Muscle layer of duodenum (tissue), 2 donors: ENCODE results near the gene NAMPT.
A peak's percentile ranks its signal among the peaks of the same experiment; 100 is the strongest.
"Not testable (repeated sequence)": the region's sequence is repeated elsewhere in the genome, so short reads cannot be mapped to it uniquely, and the experiment has no call there.

Experiments
- H3K27ac ChIP-seq: one replicate; pipeline ENCODE4 v1.7.0; 2013; ENCODE audit warnings: mild to moderate bottlenecking, low read length
- H3K27me3 ChIP-seq: one replicate; pipeline ENCODE4 v1.7.0; 2013; ENCODE audit warnings: low read depth, mild to moderate bottlenecking, control low read depth, low read length
- H3K36me3 ChIP-seq, 2 donors: one replicate each; pipeline ENCODE4 v1.7.0; 2013; ENCODE audit warnings: low read length in 2 of 2, control low read depth in 1 of 2, mild to moderate bottlenecking in 1 of 2; ENCODE audit not compliant: insufficient read depth in 2 of 2, control insufficient read depth in 1 of 2
- H3K4me1 ChIP-seq, 2 donors: one replicate each; pipeline ENCODE4 v1.7.0; 2013; ENCODE audit warnings: low read length in 2 of 2, mild to moderate bottlenecking in 2 of 2, control low read depth in 1 of 2, moderate library complexity in 1 of 2; ENCODE audit not compliant: insufficient read depth in 2 of 2, control insufficient read depth in 1 of 2
- H3K4me3 ChIP-seq, 2 donors: one replicate each; pipeline ENCODE4 v1.7.0; 2013; ENCODE audit warnings: low read length in 2 of 2, low read depth in 1 of 2, mild to moderate bottlenecking in 1 of 2
- H3K9me3 ChIP-seq, 2 donors: one replicate each; pipeline ENCODE4 v1.7.0; 2013; ENCODE audit warnings: low read length in 2 of 2, control low read depth in 1 of 2, mild to moderate bottlenecking in 1 of 2; ENCODE audit not compliant: control insufficient read depth in 1 of 2
- donor health status: healthy.

NAMPT gene

GRCh38 chr7:106223156-106223555 lies 61.6 kb downstream of the NAMPT start:
- Histone ChIP-seq H3K27ac (no peak overlapping the region), H3K4me1 (no peaks in the 10 kb centered on the region), H3K4me3 (no peak overlapping the region)

GRCh38 chr7:106222545-106222944 lies 62.2 kb downstream of the NAMPT start:
- Histone ChIP-seq H3K9me3 (no peaks in the 10 kb centered on the region), H3K27me3 (no peaks in the 10 kb centered on the region), H3K4me3 (no peak overlapping the region), H3K36me3 (no peaks in the 10 kb centered on the region), H3K27ac (no peak overlapping the region), H3K4me1 (peaks cover 0 to 2% of the 10 kb centered on the region in 2 donors)

More at GRCh38 chr7:106223156-106223555, 61.6 kb downstream of the NAMPT start:
- H3K27me3 ChIP-seq, result no peaks in the 10 kb centered on the region
- no peaks in the 10 kb centered on the region for H3K36me3 ChIP-seq
- H3K9me3 ChIP-seq, result no peaks in the 10 kb centered on the region

- Histone ChIP-seq H3K27me3 (no peaks in the 10 kb centered on the region), H3K27ac (no peak overlapping the region), H3K4me3 (no peak overlapping the region), H3K9me3 (no peaks in the 10 kb centered on the region), H3K36me3 (no peaks in the 10 kb centered on the region), H3K4me1 (peaks cover 0 to 11% of the 10 kb centered on the region in 2 donors)
Observed at GRCh38 chr7:106220307-106220706, 64.5 kb downstream of the NAMPT start.

DNA sequence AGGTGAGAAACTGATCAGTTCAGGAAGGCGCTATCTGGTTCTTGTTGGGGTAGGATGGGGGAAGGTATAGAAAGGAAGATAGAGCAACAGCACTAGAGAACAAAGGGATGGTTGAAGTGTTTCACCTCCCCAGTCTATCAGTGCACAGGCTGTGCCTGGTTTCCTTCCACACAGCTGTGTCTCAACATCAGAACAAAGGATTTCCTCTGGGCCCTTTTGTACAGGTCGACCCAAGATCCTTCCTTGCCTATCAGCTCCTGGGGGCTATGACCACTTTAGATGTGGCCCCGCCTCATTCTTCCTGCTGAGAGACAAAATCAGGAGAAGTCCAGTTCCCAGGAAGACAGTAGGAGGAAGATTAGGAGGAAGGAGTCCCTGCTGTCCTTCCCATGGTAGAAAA lies 65.6 kb downstream of the NAMPT start:
- H3K9me3 ChIP-seq, result no peaks in the 10 kb centered on the region
- H3K4me1 ChIP-seq, result peaks cover 0 to 11% of the 10 kb centered on the region in 2 donors
- no peak overlapping the region for H3K27ac ChIP-seq
- no peaks in the 10 kb centered on the region for H3K36me3 ChIP-seq
- H3K4me3 ChIP-seq, result no peak overlapping the region
- H3K27me3 ChIP-seq, result no peaks in the 10 kb centered on the region

DNA sequence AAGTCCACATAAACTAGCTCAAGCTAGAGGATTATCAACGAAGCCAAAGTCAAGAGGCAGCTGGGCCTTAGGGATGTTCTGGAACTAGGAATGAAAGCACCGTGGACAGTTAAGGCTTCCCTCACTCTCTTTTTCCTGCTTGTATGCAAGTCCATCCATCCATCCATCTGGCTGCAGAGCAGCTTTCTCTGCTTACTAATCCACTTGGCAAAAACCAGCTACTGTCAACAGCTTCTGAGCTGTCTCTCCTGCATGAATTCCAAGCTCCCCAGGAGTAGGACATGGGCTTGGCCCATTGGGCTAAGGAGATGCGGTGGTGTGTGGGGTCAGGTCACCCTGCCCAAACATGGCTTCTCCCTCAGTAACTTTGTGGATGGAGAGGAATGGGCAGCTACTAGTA lies 66.2 kb downstream of the NAMPT start:
- no peaks in the 10 kb centered on the region for H3K27me3 ChIP-seq
- no peak overlapping the region for H3K4me3 ChIP-seq
- no peaks in the 10 kb centered on the region for H3K36me3 ChIP-seq
- H3K27ac ChIP-seq, result no peak overlapping the region
- H3K4me1 ChIP-seq, result peaks cover 0 to 11% of the 10 kb centered on the region in 2 donors
- H3K9me3 ChIP-seq, result no peaks in the 10 kb centered on the region

GRCh38 chr7:106216923-106217542 lies 67.8 kb downstream of the NAMPT start:
- no peaks in the 10 kb centered on the region for H3K27me3 ChIP-seq
- no peaks in the 10 kb centered on the region for H3K9me3 ChIP-seq
- peaks cover 0 to 11% of the 10 kb centered on the region in 2 donors for H3K4me1 ChIP-seq
- peak overlapping the region; percentile 85 for H3K27ac ChIP-seq
- H3K36me3 ChIP-seq, result no peaks in the 10 kb centered on the region
- H3K4me3 ChIP-seq, result no peak overlapping the region

- Histone ChIP-seq H3K27me3 (no peaks in the 10 kb centered on the region), H3K36me3 (no peaks in the 10 kb centered on the region), H3K4me1 (peaks cover 0 to 11% of the 10 kb centered on the region in 2 donors), H3K4me3 (no peak overlapping the region), H3K27ac (peak overlapping the region; percentile 85), H3K9me3 (no peaks in the 10 kb centered on the region)
Observed at GRCh38 chr7:106216517-106216922, 68.3 kb downstream of the NAMPT start.

GRCh38 chr7:106215868-106216516 lies 68.8 kb downstream of the NAMPT start:
- Histone ChIP-seq H3K9me3 (no peaks in the 10 kb centered on the region), H3K36me3 (no peaks in the 10 kb centered on the region), H3K27me3 (no peaks in the 10 kb centered on the region), H3K4me1 (peaks cover 0 to 11% of the 10 kb centered on the region in 2 donors), H3K27ac (peak overlapping the region; percentile 59), H3K4me3 (no peak overlapping the region)

GRCh38 chr7:106208944-106209343 lies 75.8 kb downstream of the NAMPT start:
- not testable (repeated sequence) for H3K9me3 ChIP-seq, H3K27me3 ChIP-seq, H3K4me1 ChIP-seq, H3K4me3 ChIP-seq, H3K27ac ChIP-seq, H3K36me3 ChIP-seq

- Histone ChIP-seq H3K27ac (no peak overlapping the region), H3K9me3 (peaks cover 0 to 5% of the 10 kb centered on the region in 2 donors), H3K4me3 (no peak overlapping the region), H3K36me3 (no peaks in the 10 kb centered on the region), H3K4me1 (no peaks in the 10 kb centered on the region), H3K27me3 (no peaks in the 10 kb centered on the region)
Observed at GRCh38 chr7:106206826-106207541, 77.8 kb downstream of the NAMPT start.

- H3K27me3 ChIP-seq, result no peaks in the 10 kb centered on the region
- H3K4me1 ChIP-seq, result no peaks in the 10 kb centered on the region
Observed at GRCh38 chr7:106205621-106206222, 79.1 kb downstream of the NAMPT start.

More at GRCh38 chr7:106205621-106206222, 79.1 kb downstream of the NAMPT start:
- H3K36me3 ChIP-seq, result no peaks in the 10 kb centered on the region
- H3K27ac ChIP-seq, result no peak overlapping the region
- no peak overlapping the region for H3K4me3 ChIP-seq
- H3K9me3 ChIP-seq, result peaks cover 0 to 5% of the 10 kb centered on the region in 2 donors
